ENCODE data around the gene EPHB2. TPM values are rescaled to one million over a fixed set of nuclear protein-coding genes. Genes with fewer than 3 reads are reported as not detected.

EPHB2 gene
- total and polyA plus RNA-seq, 2 donors (not counting 1 experiment from before 2014, with no cell fraction given) = 0.07 to 0.39 TPM

- H3K4me2 ChIP-seq (replicated peaks; ENCODE audit: low read depth, low read length, poor library complexity, severe bottlenecking) = no peak overlapping the region
Measured at GRCh38 chr1:22717037-22717760, 6.6 kb downstream of the EPHB2 start.

More at GRCh38 chr1:22717037-22717760, 6.6 kb downstream of the EPHB2 start:
- no peaks in the 10 kb centered on the region for H3K9me3 ChIP-seq (ENCODE audit: control extremely low read depth in 1 of 3, control insufficient read depth in 2 of 3, insufficient read depth in 1 of 3, low read length in 2 of 3)
- CTCF ChIA-PET = interaction anchor here (0.6 to 2.3 kb wide), 2 partner anchors 12 to 25 kb away, joined by 3 to 9 read pairs; no protein-coding TSS in a partner anchor
- H3K27me3 ChIP-seq (replicated peaks in 1 of 4; ENCODE audit: control extremely low read depth in 1 of 4, control insufficient read depth in 3 of 4, insufficient read depth in 4 of 4, low read length in 3 of 4) = peaks cover 0 to 20% (median 3%) of the 10 kb centered on the region in 4 experiments
- no peak overlapping the region for H2AFZ ChIP-seq (ENCODE audit: insufficient read depth, low read depth, low read length, poor library complexity, severe bottlenecking)
- no peak for DNase-seq
- H3K27ac Mint-ChIP-seq = no peak overlapping the region
- intact Hi-C loops (cut with micrococcal nuclease) = no loop called here
- peaks cover 0 to 4% of the 10 kb centered on the region in 2 donors for H3K4me1 ChIP-seq (ENCODE audit: control insufficient read depth in 2 of 2, insufficient read depth in 2 of 2, low read length in 2 of 2)
- H3K9ac ChIP-seq (ENCODE audit: low read length) = no peak overlapping the region
- H3K79me2 ChIP-seq (ENCODE audit: control insufficient read depth, insufficient read depth, low read length) = no peaks in the 10 kb centered on the region
- no peaks in the 10 kb centered on the region for H4K20me1 ChIP-seq (ENCODE audit: control insufficient read depth, insufficient read depth, low read length, poor library complexity, severe bottlenecking)
- no peaks in the 10 kb centered on the region for H3K9me3 Mint-ChIP-seq (ENCODE audit: insufficient read depth)
- ATAC-seq (ENCODE audit: low read depth) = no peak
- H3K4me3 Mint-ChIP-seq = no peak overlapping the region
- H3K27ac ChIP-seq (ENCODE audit: low read length in 2 of 2) = no peak overlapping the region
- peaks cover 41% of the 10 kb centered on the region for H3K27me3 Mint-ChIP-seq
- H3K36me3 ChIP-seq (replicated peaks in 1 of 2; ENCODE audit: control extremely low read depth in 1 of 2, control insufficient read depth in 1 of 2, extremely low read depth in 1 of 2, insufficient read depth in 2 of 2, low read length in 1 of 2) = no peaks in the 10 kb centered on the region
- WGBS (ENCODE audit: insufficient coverage) = 73% methylated on average over 9 of the region's 11 CpGs
- POLR2A ChIA-PET = no interaction called here
- H3K4me3 ChIP-seq (ENCODE audit: control extremely low read depth in 1 of 5, extremely low read depth in 1 of 5, insufficient read depth in 1 of 5, low read depth in 2 of 5, low read length in 4 of 5) = no peak overlapping the region
- peaks cover 5% of the 10 kb centered on the region for H3K4me1 Mint-ChIP-seq
- no peak for TF ChIP-seq EZH2 (IDR thresholded peaks at IDR 0.05; ENCODE audit: borderline replicate concordance, insufficient read depth, low read depth, low read length, poor library complexity, severe bottlenecking)
- TF ChIP-seq CTCF (IDR thresholded peaks at IDR 0.05) = no peak

Data from B cell (primary cell).